BE2C (cell line): ENCODE results near the gene CCDC88C.
"Not testable (repeated sequence)": the region's sequence is repeated elsewhere in the genome, so short reads cannot be mapped to it uniquely, and the experiment has no call there.

Experiments
- DNase-seq: peaks from one replicate; pipeline ENCODE4 v3.0.0-alpha.2; 2020
- H3K27me3 ChIP-seq: fragments of 250-450 bp; sonication (Bioruptor Pico); 2 replicates; pipeline ENCODE4 v1.5.1; 2020; ENCODE audit warnings: mild to moderate bottlenecking
- H3K36me3 ChIP-seq: fragments of 250-450 bp; sonication (Bioruptor Pico); 2 replicates; pipeline ENCODE4 v1.5.1; 2020; ENCODE audit warnings: mild to moderate bottlenecking
- H3K4me1 ChIP-seq: fragments of 250-450 bp; sonication (Bioruptor Pico); 2 replicates; pipeline ENCODE4 v1.5.1; 2020
- H3K4me3 ChIP-seq: 2 replicates; pipeline ENCODE4 v1.5.1; 2011; ENCODE audit warnings: low read depth, low read length
- H3K9me3 ChIP-seq: fragments of 250-450 bp; sonication (Bioruptor Pico); 2 replicates; pipeline ENCODE4 v1.5.1; 2020
- CTCF ChIP-seq: IDR thresholded peaks from 2 replicates; pipeline ENCODE4 v1.5.1; 2012; ENCODE audit warnings: mild to moderate bottlenecking, low read depth, low read length

CCDC88C gene

GRCh38 chr14:91270188-91270587 is 147.4 kb downstream of the CCDC88C start:
- no peak for TF ChIP-seq CTCF
- Histone ChIP-seq H3K9me3 (no peaks in the 10 kb centered on the region), H3K36me3 (no peaks in the 10 kb centered on the region), H3K4me1 (no peaks in the 10 kb centered on the region), H3K27me3 (no peaks in the 10 kb centered on the region), H3K4me3 (no peak overlapping the region)
- DNase-seq: no peak

DNA sequence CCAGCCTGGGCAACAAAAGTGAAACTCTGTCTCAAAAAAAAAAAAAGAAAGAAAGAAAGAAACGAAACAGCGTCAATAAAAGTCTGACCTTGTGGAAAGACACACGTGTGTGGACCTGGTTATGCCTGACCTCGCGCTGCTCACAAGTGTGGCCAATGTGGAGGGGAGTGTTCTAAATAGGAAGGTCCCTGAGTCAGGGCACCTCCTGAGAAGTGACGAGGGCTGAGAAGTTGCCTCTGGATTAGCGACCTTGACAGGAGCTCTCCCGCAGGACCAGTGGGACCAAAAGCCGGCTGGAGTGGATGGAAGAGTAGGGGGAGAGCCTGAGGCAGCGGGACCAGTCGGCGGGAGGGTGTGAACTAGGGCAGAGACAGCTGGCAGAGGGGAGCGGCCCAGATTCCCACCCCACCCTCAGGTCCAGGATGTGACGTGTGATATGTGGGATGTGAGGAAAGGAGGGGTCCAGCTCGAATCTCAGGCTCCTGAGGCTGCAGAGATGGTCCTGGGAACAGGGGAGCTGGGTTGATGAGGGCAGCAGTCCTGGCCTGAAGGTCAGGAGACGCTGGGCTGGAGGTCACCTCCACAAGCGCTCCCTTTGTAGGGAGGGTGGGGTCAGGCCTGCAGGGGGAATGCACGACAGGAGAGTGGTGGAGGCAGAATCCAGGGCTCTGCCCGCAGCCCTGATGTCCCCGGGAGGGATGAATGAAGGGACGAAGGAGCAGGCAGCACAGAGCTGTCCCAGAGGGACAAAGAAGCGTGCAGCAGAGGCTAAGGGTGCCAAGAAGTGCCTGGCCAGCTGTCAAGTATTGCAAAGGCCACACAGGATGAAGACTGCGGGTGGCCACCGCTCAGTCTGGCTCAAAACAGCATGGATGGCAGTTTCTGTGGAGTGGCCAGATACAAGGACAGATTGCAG is 148.3 kb downstream of the CCDC88C start:
- Histone ChIP-seq H3K36me3 (no peaks in the 10 kb centered on the region), H3K4me1 (no peaks in the 10 kb centered on the region), H3K9me3 (no peaks in the 10 kb centered on the region), H3K4me3 (no peak overlapping the region), H3K27me3 (no peaks in the 10 kb centered on the region; the same call in 1 of the 2 replicates)
- DNase-seq: no peak
- TF ChIP-seq CTCF: no peak

GRCh38 chr14:91267965-91268437 is 149.6 kb downstream of the CCDC88C start:
- H3K27me3 ChIP-seq: no peaks in the 10 kb centered on the region; the same call in 1 of the 2 replicates
- no peak for DNase-seq
- no peaks in the 10 kb centered on the region for H3K36me3 ChIP-seq
- H3K9me3 ChIP-seq: no peaks in the 10 kb centered on the region
- no peak for TF ChIP-seq CTCF
- H3K4me1 ChIP-seq: peaks cover 4% of the 10 kb centered on the region; the same call in 1 of the 2 replicates
- H3K4me3 ChIP-seq: no peak overlapping the region

GRCh38 chr14:91266276-91266675 is 151.3 kb downstream of the CCDC88C start:
- not testable (repeated sequence) for H3K27me3 ChIP-seq, H3K4me3 ChIP-seq

GRCh38 chr14:91265404-91265803 is 152.2 kb downstream of the CCDC88C start:
- DNase-seq: no peak
- Histone ChIP-seq H3K9me3 (no peaks in the 10 kb centered on the region), H3K4me1 (peaks cover 4% of the 10 kb centered on the region; the same call in 1 of the 2 replicates), H3K4me3 (no peak overlapping the region), H3K36me3 (no peaks in the 10 kb centered on the region), H3K27me3 (no peaks in the 10 kb centered on the region; the same call in 1 of the 2 replicates)
- TF ChIP-seq CTCF: no peak

More at GRCh38 chr14:91266276-91266675, 151.3 kb downstream of the CCDC88C start:
- not testable (repeated sequence) for H3K9me3 ChIP-seq, DNase-seq, H3K36me3 ChIP-seq, H3K4me1 ChIP-seq

- Histone ChIP-seq H3K27me3 (no peaks in the 10 kb centered on the region; the same call in 1 of the 2 replicates), H3K4me3 (peak overlapping the region; percentile 50), H3K36me3 (no peaks in the 10 kb centered on the region), H3K9me3 (no peaks in the 10 kb centered on the region), H3K4me1 (peaks cover 4% of the 10 kb centered on the region; the same call in 1 of the 2 replicates)
- no peak for TF ChIP-seq CTCF
- no peak for DNase-seq
Measured at GRCh38 chr14:91264151-91265150, 153.2 kb downstream of the CCDC88C start.
